Measurements from ENCODE around the gene INCA1.

Gene INCA1

GRCh38 chr17:5024604-5025003, 27.3 kb upstream of the INCA1 start:
- TF ChIP-seq GATA2 (IDR thresholded peaks at IDR 0.05; ENCODE audit: low read depth, low read length) (no peak), GATA3 (IDR thresholded peaks at IDR 0.05; ENCODE audit: low read depth, low read length) (no peak)

GRCh38 chr17:5023588-5024147, 26.3 kb upstream of the INCA1 start:
- TF ChIP-seq GATA3 (IDR thresholded peaks at IDR 0.05; ENCODE audit: low read depth, low read length) (no peak), GATA2 (IDR thresholded peaks at IDR 0.05; ENCODE audit: low read depth, low read length) (no peak)

- TF ChIP-seq GATA2 (IDR thresholded peaks at IDR 0.05; ENCODE audit: low read depth, low read length) (no peak), GATA3 (IDR thresholded peaks at IDR 0.05; ENCODE audit: low read depth, low read length) (no peak)
Observed at GRCh38 chr17:5022171-5022711, 24.9 kb upstream of the INCA1 start.

- TF ChIP-seq GATA2 (IDR thresholded peaks at IDR 0.05; ENCODE audit: low read depth, low read length) (no peak), GATA3 (IDR thresholded peaks at IDR 0.05; ENCODE audit: low read depth, low read length) (no peak)
Observed at GRCh38 chr17:5020502-5021023, 23.2 kb upstream of the INCA1 start.

- TF ChIP-seq GATA3 (IDR thresholded peaks at IDR 0.05; ENCODE audit: low read depth, low read length) (no peak), GATA2 (IDR thresholded peaks at IDR 0.05; ENCODE audit: low read depth, low read length) (no peak)
Observed at GRCh38 chr17:5019475-5019956, 22.2 kb upstream of the INCA1 start.

- TF ChIP-seq GATA2 (IDR thresholded peaks at IDR 0.05; ENCODE audit: low read depth, low read length) (no peak), GATA3 (IDR thresholded peaks at IDR 0.05; ENCODE audit: low read depth, low read length) (no peak)
Observed at GRCh38 chr17:5014357-5014756, 17.0 kb upstream of the INCA1 start.

- TF ChIP-seq GATA2 (IDR thresholded peaks at IDR 0.05; ENCODE audit: low read depth, low read length) (no peak), GATA3 (IDR thresholded peaks at IDR 0.05; ENCODE audit: low read depth, low read length) (no peak)
Observed at GRCh38 chr17:5011928-5012327, 14.6 kb upstream of the INCA1 start.

GRCh38 chr17:5003214-5003867, 6.0 kb upstream of the INCA1 start:
- TF ChIP-seq GATA3 (IDR thresholded peaks at IDR 0.05; ENCODE audit: low read depth, low read length): no peak
- TF ChIP-seq GATA2 (IDR thresholded peaks at IDR 0.05; ENCODE audit: low read depth, low read length): no peak

GRCh38 chr17:5002121-5002788, 4.9 kb upstream of the INCA1 start:
- no peak for TF ChIP-seq GATA3 (IDR thresholded peaks at IDR 0.05; ENCODE audit: low read depth, low read length)
- TF ChIP-seq GATA2 (IDR thresholded peaks at IDR 0.05; ENCODE audit: low read depth, low read length): no peak

GRCh38 chr17:5000237-5000639, 2.9 kb upstream of the INCA1 start:
- TF ChIP-seq GATA3 (IDR thresholded peaks at IDR 0.05; ENCODE audit: low read depth, low read length): no peak
- no peak for TF ChIP-seq GATA2 (IDR thresholded peaks at IDR 0.05; ENCODE audit: low read depth, low read length)

GRCh38 chr17:4999430-5000093, 2.2 kb upstream of the INCA1 start:
- no peak for TF ChIP-seq GATA3 (IDR thresholded peaks at IDR 0.05; ENCODE audit: low read depth, low read length)
- TF ChIP-seq GATA2 (IDR thresholded peaks at IDR 0.05; ENCODE audit: low read depth, low read length): no peak

- no peak for TF ChIP-seq GATA3 (IDR thresholded peaks at IDR 0.05; ENCODE audit: low read depth, low read length)
- no peak for TF ChIP-seq GATA2 (IDR thresholded peaks at IDR 0.05; ENCODE audit: low read depth, low read length)
Observed at GRCh38 chr17:4998732-4999429, 1.6 kb upstream of the INCA1 start.

- no peak for TF ChIP-seq GATA3 (IDR thresholded peaks at IDR 0.05; ENCODE audit: low read depth, low read length)
Observed at GRCh38 chr17:4998027-4998731, 857 bp upstream of the INCA1 start.

Data from SH-SY5Y (cell line).